Subcutaneous abdominal adipose tissue (tissue), 5 donors: ENCODE data around the gene SAMD1.

Source experiments
- H3K27ac ChIP-seq: one replicate; pipeline ENCODE4 v1.7.0; 2013; ENCODE audit warnings: low read depth, mild to moderate bottlenecking, inconsistent platforms, low read length, moderate library complexity
- H3K27me3 ChIP-seq, 5 donors: one replicate each; pipeline ENCODE4 v1.7.0; 2013; ENCODE audit warnings: low read length in 5 of 5, inconsistent platforms in 1 of 5; ENCODE audit not compliant: control insufficient read depth in 5 of 5, insufficient read depth in 4 of 5
- H3K36me3 ChIP-seq, 5 donors: one replicate each; pipeline ENCODE4 v1.7.0; 2013; ENCODE audit warnings: low read length in 5 of 5; ENCODE audit not compliant: control insufficient read depth in 5 of 5, insufficient read depth in 5 of 5
- H3K4me1 ChIP-seq, 5 donors: one replicate each; pipeline ENCODE4 v1.7.0; 2013; ENCODE audit warnings: low read length in 5 of 5, mild to moderate bottlenecking in 3 of 5, moderate library complexity in 1 of 5; ENCODE audit not compliant: control insufficient read depth in 5 of 5, insufficient read depth in 5 of 5
- H3K4me3 ChIP-seq, 5 donors: one replicate each; pipeline ENCODE4 v1.7.0; 2013; ENCODE audit warnings: low read length in 5 of 5, low read depth in 1 of 5
- H3K9ac ChIP-seq, 5 donors: one replicate each; pipeline ENCODE4 v1.7.0; 2013; ENCODE audit warnings: low read length in 5 of 5, mild to moderate bottlenecking in 4 of 5, moderate library complexity in 3 of 5
- H3K9me3 ChIP-seq, 5 donors: one replicate each; pipeline ENCODE4 v1.7.0; 2013; ENCODE audit warnings: low read length in 5 of 5; ENCODE audit not compliant: control insufficient read depth in 5 of 5
- donor health status: healthy.
- donor health status: healthy.
- donor health status: healthy.
- donor health status: healthy.
- donor health status: healthy.

The SAMD1 gene

DNA sequence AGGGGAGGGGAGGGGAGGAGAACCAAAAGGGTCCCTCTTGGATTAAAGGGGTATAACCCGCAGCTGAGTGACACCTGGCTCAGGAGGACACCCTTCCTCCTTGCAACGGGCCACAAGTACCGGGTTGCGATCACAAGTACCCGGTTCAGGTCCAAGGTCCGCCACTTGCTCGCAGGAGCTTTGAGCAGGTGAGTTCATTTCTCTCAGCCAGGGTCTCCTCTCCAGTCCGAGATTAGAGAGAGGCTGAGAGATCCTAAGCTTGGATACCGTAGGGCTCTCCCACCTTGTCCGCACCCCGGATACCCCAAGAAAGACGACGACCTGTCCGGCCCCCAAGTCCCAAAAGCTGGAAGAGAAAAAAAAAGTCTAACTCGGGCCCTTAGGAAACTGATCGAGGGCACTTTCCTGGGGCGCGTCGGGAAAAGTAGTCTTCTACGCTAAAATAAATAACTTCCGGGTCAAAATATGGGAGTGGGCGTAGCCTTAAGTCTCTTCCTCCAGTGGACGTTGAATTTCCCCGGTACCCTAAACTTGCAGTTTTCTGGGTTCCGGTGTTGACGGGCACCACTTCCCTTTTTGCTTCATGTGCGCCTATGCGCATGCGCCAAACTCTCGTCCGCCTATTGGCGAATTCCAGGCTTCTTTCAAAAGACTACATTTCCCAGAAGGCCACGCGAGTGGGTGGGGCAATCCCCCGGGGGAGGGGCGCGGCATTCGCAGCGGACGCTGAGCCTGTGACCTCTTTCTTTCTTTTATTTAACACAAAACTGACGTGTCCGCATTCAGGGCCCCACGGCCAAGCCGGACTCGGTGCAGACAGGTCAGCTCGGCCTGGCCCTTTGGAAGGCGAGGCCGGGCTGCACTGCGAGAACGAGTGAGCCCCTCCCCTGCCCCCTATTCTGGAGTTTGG, 9.4 kb downstream of the SAMD1 start:
- Histone ChIP-seq H3K27me3 (no peaks in the 10 kb centered on the region), H3K9me3 (no peaks in the 10 kb centered on the region), H3K4me3 (peak overlapping the region; percentile 81 to 94 (median 86)), H3K36me3 (no peaks in the 10 kb centered on the region), H3K4me1 (peaks cover 3 to 26% (median 24%) of the 10 kb centered on the region in 5 donors), H3K9ac (peak overlapping the region; percentile 39 to 97 (median 92)), H3K27ac (peak overlapping the region; percentile 94)

DNA sequence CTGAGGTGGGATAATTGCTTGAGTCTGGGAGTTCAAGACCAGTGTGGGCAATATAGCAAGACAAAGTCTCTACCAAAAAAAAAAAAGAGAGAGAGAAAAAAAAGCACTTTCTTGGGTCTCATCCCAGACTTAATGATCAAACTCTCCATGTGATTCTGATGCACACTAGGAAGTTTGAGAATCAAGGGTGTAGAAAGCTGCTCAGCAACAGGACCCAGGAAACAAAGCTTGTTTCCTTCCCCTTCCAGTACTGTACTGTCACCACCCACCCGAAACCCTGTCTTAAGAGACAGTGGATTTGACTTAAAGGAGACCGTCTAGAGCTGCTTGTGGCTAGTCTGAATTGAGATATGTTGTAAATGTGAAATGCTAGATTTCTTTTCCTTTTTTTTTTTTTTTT, 12.1 kb downstream of the SAMD1 start:
- Histone ChIP-seq H3K27ac (no peak overlapping the region), H3K9ac (no peak overlapping the region), H3K9me3 (no peaks in the 10 kb centered on the region), H3K4me1 (peaks cover 5 to 51% (median 44%) of the 10 kb centered on the region in 5 donors), H3K4me3 (no peak overlapping the region), H3K36me3 (no peaks in the 10 kb centered on the region), H3K27me3 (no peaks in the 10 kb centered on the region)

DNA sequence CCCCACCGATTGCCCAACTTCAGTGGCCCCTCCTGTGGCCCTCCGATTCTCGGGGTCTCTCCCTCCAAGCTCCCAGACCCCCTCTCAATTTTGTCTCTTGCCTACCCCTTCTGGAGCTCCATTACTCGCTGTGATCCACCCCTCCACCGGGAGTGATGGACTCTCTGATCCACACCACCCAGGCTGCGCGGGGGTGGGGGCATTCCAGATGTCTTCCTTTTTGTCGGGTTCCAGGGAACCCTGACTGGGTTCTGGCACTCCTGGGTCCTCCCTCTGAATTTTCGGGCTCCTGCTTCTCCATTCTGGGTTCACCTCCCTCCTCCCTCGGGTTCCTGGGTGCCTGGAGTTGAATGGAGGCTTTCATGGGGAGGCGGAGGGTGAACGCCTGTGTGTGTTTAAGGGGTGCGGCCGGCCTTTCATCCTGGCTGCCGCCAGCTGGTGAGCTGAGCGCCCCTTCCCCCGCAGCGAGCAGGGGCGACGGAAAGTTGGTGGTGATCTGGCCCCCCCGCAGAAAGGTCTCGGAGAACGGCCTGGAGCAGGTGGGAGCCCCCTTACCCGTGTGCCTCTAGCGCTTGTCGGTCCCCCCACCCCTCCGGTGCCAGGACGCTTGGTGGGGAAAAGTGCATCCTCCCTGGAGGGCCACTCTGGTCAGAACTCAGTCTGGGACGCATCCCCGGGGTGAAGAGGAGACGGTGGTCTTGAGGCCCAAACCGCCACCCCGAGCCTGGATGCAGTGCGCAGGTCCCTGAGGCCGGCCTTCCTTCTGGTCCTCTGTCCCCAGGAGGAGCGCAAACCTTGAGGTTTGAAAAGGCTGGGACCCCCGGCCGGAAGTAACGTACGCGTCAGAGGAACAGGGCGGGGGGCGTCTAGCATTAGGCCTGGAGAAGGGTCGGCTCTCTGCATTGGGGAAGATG, 16.4 kb downstream of the SAMD1 start:
- Histone ChIP-seq H3K9ac (peak overlapping the region; percentile 26 to 83 (median 64)), H3K36me3 (no peaks in the 10 kb centered on the region), H3K27me3 (no peaks in the 10 kb centered on the region), H3K4me1 (peaks cover 2 to 43% (median 38%) of the 10 kb centered on the region in 5 donors), H3K27ac (peak overlapping the region; percentile 78), H3K4me3 (peak overlapping the region; percentile 77 to 86 (median 81)), H3K9me3 (no peaks in the 10 kb centered on the region)

DNA sequence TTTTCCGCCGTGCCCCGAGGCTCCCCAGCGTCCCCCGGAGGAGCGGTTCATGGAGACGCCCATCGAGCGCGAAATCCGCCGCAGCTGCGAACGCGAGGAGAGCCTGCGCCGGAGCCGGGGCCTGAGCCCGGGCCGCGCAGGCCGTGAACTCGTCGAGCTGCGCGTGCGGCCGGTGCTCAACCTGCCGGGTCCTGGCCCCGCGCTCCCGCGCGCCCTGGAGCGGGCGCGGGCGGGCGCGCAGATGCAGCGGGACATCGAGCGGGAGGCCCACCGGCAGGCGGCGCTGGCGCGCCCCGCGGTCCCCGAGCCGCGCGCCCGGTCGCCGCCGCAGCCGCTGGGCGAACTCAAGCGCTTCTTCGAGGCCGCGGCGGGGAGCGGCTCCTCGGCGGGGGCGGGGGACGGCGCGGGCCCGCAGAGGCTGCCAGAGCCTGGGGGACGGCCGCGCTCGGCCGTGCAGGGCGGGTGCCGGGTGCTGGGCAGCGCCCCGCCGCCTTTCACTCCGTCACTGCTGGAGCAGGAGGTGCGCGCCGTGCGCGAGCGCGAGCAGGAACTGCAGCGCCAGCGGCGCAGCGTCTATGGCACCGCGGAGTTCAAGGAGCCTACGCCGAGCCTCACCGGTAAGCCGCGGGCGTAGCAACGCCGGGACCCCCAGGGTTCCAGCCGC, 17.2 kb downstream of the SAMD1 start:
- peak overlapping the region; percentile 78 for H3K27ac ChIP-seq
- no peaks in the 10 kb centered on the region for H3K36me3 ChIP-seq
- H3K27me3 ChIP-seq: no peaks in the 10 kb centered on the region
- peak overlapping the region; percentile 77 to 86 (median 81) for H3K4me3 ChIP-seq
- H3K9me3 ChIP-seq: no peaks in the 10 kb centered on the region
- peak overlapping the region in 4 of 5 donors; percentile 57 to 83 (median 72) for H3K9ac ChIP-seq
- peaks cover 2 to 43% (median 38%) of the 10 kb centered on the region in 5 donors for H3K4me1 ChIP-seq

DNA sequence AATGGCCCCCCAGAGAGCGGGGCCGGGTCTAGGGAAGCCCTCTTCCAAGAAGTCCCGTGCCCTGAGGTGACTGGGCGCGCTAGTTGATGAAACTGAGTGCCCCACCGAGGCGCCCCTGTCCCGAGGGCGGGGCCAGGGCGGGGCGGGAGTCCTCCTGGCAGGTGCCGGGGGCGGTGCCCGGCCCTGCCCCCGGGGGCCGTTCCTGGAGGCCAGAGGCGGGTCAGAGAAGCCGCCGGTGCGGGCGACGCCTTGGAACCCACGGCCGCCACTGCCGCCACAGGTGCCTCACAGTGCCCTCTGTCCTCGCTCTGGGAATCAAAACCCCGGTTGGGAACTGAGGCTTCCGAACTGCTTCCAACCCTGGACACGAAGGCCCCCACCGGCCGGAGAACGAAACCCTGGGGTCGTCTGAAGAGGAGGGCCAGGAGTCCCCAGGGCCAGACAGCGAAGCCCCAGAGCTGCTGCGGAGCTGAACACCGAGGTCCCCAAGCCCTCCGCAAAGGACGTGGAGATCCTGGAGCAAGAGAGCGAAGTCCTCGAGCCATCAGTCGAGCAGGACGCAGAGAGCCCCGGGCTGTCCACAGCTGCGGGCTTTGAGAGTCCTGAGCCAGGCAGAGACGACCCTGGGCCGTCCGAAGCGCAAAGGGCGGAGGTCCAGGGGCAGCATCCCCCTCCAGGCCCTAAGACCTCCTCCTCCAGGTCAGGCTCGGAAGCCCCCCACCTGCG, 17.9 kb downstream of the SAMD1 start, which contains the start of gene MISP3:
TSS of gene MISP3 (plus strand) at position 252 of the 726 bp plus-strand sequence. CDS start 524 bp downstream, outside the sequence.
- Histone ChIP-seq H3K4me1 (peaks cover 2 to 43% (median 38%) of the 10 kb centered on the region in 5 donors), H3K4me3 (peak within 1 kb of the TSS in 4 of 5 donors; percentile 77 to 86 (median 80)), H3K27ac (peak within 1 kb of the TSS; percentile 78), H3K27me3 (no peaks in the 10 kb centered on the region), H3K9me3 (no peaks in the 10 kb centered on the region), H3K9ac (peak within 1 kb of the TSS in 4 of 5 donors; percentile 64 to 83 (median 74)), H3K36me3 (no peaks in the 10 kb centered on the region)

DNA sequence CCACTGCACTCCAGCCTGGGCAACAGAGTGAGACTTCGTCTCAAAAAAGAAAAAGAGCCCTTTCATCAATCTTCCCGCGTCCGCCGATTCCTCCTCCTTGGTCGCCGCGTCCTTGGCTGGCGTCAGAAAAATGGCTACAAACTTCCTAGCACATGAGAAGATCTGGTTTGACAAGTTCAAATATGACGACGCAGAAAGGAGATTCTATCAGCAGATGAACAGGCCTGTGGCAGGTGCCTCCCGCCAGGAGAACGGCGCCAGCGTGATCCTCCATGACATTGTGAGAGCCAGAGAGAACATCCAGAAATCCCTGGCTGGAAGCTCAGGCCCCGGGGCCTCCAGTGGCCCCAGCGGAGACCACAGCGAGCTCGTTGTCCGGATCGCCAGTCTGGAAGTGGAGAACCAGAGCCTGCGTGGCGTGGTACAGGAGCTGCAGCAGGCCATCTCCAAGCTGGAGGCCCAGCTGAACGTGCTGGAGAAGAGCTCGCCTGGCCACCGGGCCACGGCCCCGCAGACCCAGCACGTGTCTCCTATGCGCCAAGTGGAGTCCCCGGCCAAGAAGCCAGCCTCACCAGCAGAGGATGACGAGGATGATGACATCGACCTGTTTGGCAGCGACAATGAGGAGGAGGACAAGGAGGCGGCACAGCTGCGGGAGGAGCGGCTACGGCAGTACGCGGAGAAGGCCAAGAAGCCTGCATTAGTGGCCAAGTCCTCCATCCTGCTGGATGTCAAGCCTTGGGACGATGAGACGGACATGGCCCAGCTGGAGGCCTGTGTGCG, 20.1 kb downstream of the SAMD1 start:
- H3K9me3 ChIP-seq: no peaks in the 10 kb centered on the region
- H3K27me3 ChIP-seq: no peaks in the 10 kb centered on the region
- H3K4me3 ChIP-seq: no peak overlapping the region
- H3K36me3 ChIP-seq: no peaks in the 10 kb centered on the region
- H3K4me1 ChIP-seq: peaks cover 2 to 38% (median 37%) of the 10 kb centered on the region in 5 donors
- H3K27ac ChIP-seq: no peak overlapping the region
- no peak overlapping the region for H3K9ac ChIP-seq

DNA sequence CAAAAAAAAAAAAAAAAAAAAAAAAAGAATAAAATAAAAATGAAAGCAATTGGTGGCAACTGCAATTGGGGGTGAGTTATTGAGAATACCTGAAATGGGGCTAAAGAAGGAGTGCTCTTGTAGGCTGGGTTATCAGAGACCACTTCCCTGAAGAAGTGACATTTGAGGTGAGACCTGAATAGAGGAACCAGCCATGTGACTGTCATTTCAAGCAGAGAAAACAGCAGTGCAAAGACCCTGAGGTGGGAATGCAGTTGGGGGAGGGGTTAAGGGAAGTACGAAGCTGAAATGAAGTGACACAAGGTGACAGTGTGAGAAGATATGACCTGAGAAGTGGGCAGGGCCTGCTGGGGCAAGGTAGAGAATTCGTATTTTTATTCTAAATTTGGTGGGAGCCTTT, 24.4 kb downstream of the SAMD1 start:
- Histone ChIP-seq H3K9me3 (no peaks in the 10 kb centered on the region), H3K27ac (no peak overlapping the region), H3K4me1 (no peaks in the 10 kb centered on the region), H3K4me3 (no peak overlapping the region), H3K27me3 (peaks cover 0 to 5% (median 3%) of the 10 kb centered on the region in 5 donors), H3K9ac (no peak overlapping the region), H3K36me3 (no peaks in the 10 kb centered on the region)

DNA sequence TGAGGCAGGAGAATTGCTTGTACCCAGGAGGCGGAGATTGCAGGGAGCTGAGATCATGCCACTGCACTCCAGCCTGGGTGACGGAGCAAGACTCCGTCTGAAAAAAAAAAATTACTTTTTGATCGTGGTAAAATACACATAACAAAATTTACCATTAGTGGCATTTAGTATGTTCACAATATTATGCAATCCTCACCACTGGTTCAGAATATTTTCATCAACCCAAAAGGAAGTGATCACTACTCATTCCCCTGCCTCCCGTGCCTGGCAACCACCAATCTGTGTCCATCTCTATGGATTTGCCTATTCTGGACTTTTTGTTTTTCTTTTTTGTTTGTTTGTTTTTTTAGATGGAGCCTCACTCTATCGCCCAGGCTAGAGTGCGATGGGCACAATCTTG, 27.4 kb downstream of the SAMD1 start:
- Histone ChIP-seq H3K9me3 (no peaks in the 10 kb centered on the region), H3K4me3 (no peak overlapping the region), H3K4me1 (peaks cover 0 to 6% (median under 1%) of the 10 kb centered on the region in 5 donors), H3K9ac (no peak overlapping the region), H3K27me3 (peaks cover 22 to 27% (median 26%) of the 10 kb centered on the region in 5 donors), H3K27ac (no peak overlapping the region), H3K36me3 (no peaks in the 10 kb centered on the region)
